NT2/D1 (cell line): ENCODE data around the gene OR52H1.

Experiments
- DNase-seq: peaks from one replicate; pipeline ENCODE4 v3.0.0-alpha.2; 2011; ENCODE audit warnings: low read depth, low spot score
- H3K27me3 ChIP-seq: 2 replicates; pipeline ENCODE4 v1.6.0; 2011; ENCODE audit warnings: mild to moderate bottlenecking; ENCODE audit not compliant: insufficient read length, insufficient read depth
- H3K36me3 ChIP-seq: 2 replicates; pipeline ENCODE4 v1.6.1; 2011; ENCODE audit warnings: mild to moderate bottlenecking, low read length, mixed read lengths; ENCODE audit not compliant: insufficient read depth, insufficient read length
- H3K4me1 ChIP-seq: 2 replicates; pipeline ENCODE4 v1.5.1; 2011; ENCODE audit not compliant: insufficient read depth, insufficient read length
- H3K4me3 ChIP-seq: 2 replicates; pipeline ENCODE4 v1.5.1; 2011; ENCODE audit warnings: low read depth; ENCODE audit not compliant: insufficient read length
- H3K9ac ChIP-seq: 2 replicates; pipeline ENCODE4 v1.6.0; 2011; ENCODE audit warnings: low read depth; ENCODE audit not compliant: insufficient read length
- H3K9me3 ChIP-seq: 2 replicates; pipeline ENCODE4 v1.5.1; 2011; ENCODE audit warnings: mild to moderate bottlenecking, low read length; ENCODE audit not compliant: insufficient read depth
- SUZ12 ChIP-seq: IDR thresholded peaks from 2 replicates; pipeline ENCODE4 v1.6.1; 2011; ENCODE audit not compliant: insufficient read length, insufficient read depth; ENCODE audit errors: extremely low read depth
- YY1 ChIP-seq: IDR thresholded peaks from 2 replicates; pipeline ENCODE4 v1.6.1; 2011; ENCODE audit not compliant: insufficient read length, insufficient read depth
- ZNF274 ChIP-seq: IDR thresholded peaks from 2 replicates; pipeline ENCODE4 v1.6.1; 2011; ENCODE audit warnings: mild to moderate bottlenecking, low read depth, low read length

Gene OR52H1

GRCh38 chr11:5556596-5557188 lies 8.4 kb upstream of the OR52H1 start:
- Histone ChIP-seq H3K36me3 (no peaks in the 10 kb centered on the region), H3K4me1 (no peaks in the 10 kb centered on the region), H3K4me3 (no peak overlapping the region), H3K9me3 (no peaks in the 10 kb centered on the region), H3K27me3 (no peaks in the 10 kb centered on the region), H3K9ac (no peak overlapping the region)
- TF ChIP-seq SUZ12 (no peak), ZNF274 (no peak), YY1 (no peak)
- DNase-seq, result peak; percentile 16

- Histone ChIP-seq H3K27me3 (no peaks in the 10 kb centered on the region), H3K4me3 (no peak overlapping the region), H3K9ac (no peak overlapping the region), H3K36me3 (no peaks in the 10 kb centered on the region), H3K9me3 (no peaks in the 10 kb centered on the region), H3K4me1 (no peaks in the 10 kb centered on the region)
- no peak for DNase-seq
- TF ChIP-seq YY1 (no peak), ZNF274 (no peak)
Measured at GRCh38 chr11:5553343-5553742, 5.0 kb upstream of the OR52H1 start.

- no peak for DNase-seq
Measured at GRCh38 chr11:5550440-5551095, 2.2 kb upstream of the OR52H1 start.

GRCh38 chr11:5547982-5548381 lies 358 bp downstream of the OR52H1 start:
- Histone ChIP-seq H3K36me3 (no peaks in the 10 kb centered on the region), H3K27me3 (no peaks in the 10 kb centered on the region), H3K9me3 (no peaks in the 10 kb centered on the region), H3K9ac (no peak overlapping the region), H3K4me1 (no peaks in the 10 kb centered on the region), H3K4me3 (no peak overlapping the region)
- TF ChIP-seq SUZ12 (no peak), YY1 (no peak), ZNF274 (no peak)
- no peak for DNase-seq

More at GRCh38 chr11:5550440-5551095, 2.2 kb upstream of the OR52H1 start:
- H3K36me3 ChIP-seq, result no peaks in the 10 kb centered on the region
- no peak overlapping the region for H3K4me3 ChIP-seq
- no peak overlapping the region for H3K9ac ChIP-seq
- H3K9me3 ChIP-seq, result no peaks in the 10 kb centered on the region
- no peaks in the 10 kb centered on the region for H3K4me1 ChIP-seq
- TF ChIP-seq YY1, result no peak
- H3K27me3 ChIP-seq, result no peaks in the 10 kb centered on the region

GRCh38 chr11:5546457-5546856 lies 1.9 kb downstream of the OR52H1 start:
- no peak overlapping the region for H3K4me3 ChIP-seq
- no peaks in the 10 kb centered on the region for H3K9me3 ChIP-seq
- no peak overlapping the region for H3K9ac ChIP-seq
- no peak for TF ChIP-seq YY1
- no peak for TF ChIP-seq ZNF274
- no peak for TF ChIP-seq SUZ12
- H3K4me1 ChIP-seq, result no peaks in the 10 kb centered on the region
- H3K27me3 ChIP-seq, result no peaks in the 10 kb centered on the region
- no peak for DNase-seq
- no peaks in the 10 kb centered on the region for H3K36me3 ChIP-seq

GRCh38 chr11:5541427-5541826 lies 6.9 kb downstream of the OR52H1 start:
- no peaks in the 10 kb centered on the region for H3K36me3 ChIP-seq
- no peak overlapping the region for H3K4me3 ChIP-seq
- no peaks in the 10 kb centered on the region for H3K27me3 ChIP-seq
- H3K4me1 ChIP-seq, result no peaks in the 10 kb centered on the region
- no peak for DNase-seq
- TF ChIP-seq ZNF274, result no peak
- H3K9me3 ChIP-seq, result peaks cover 4% of the 10 kb centered on the region; the same call in 1 of the 2 replicates
- no peak overlapping the region for H3K9ac ChIP-seq

- Histone ChIP-seq H3K4me3 (no peak overlapping the region), H3K36me3 (no peaks in the 10 kb centered on the region), H3K27me3 (no peaks in the 10 kb centered on the region), H3K9me3 (peaks cover 5% of the 10 kb centered on the region; the same call in 1 of the 2 replicates), H3K9ac (no peak overlapping the region), H3K4me1 (no peaks in the 10 kb centered on the region)
- TF ChIP-seq SUZ12, result no peak
- no peak for TF ChIP-seq YY1
- TF ChIP-seq ZNF274, result no peak
- DNase-seq, result no peak
Measured at GRCh38 chr11:5536482-5536881, 11.9 kb downstream of the OR52H1 start.

- Histone ChIP-seq H3K9ac (no peak overlapping the region), H3K4me3 (no peak overlapping the region), H3K9me3 (peaks cover 5% of the 10 kb centered on the region; the same call in 1 of the 2 replicates), H3K4me1 (no peaks in the 10 kb centered on the region), H3K36me3 (no peaks in the 10 kb centered on the region), H3K27me3 (no peaks in the 10 kb centered on the region)
- TF ChIP-seq SUZ12 (no peak), ZNF274 (no peak), YY1 (no peak)
- DNase-seq, result no peak
Measured at GRCh38 chr11:5534046-5534445, 14.3 kb downstream of the OR52H1 start.
